Fibroblast of lung (primary cell): ENCODE measurements around the gene MYOZ3. TPM values are rescaled to one million over a fixed set of nuclear protein-coding genes. Genes with fewer than 3 reads are reported as not detected.

Source experiments
- DNase-seq, 2 donors: peaks; one replicate each; pipeline versions ENCODE4 v3.0.0 to v3.0.0-alpha.2; 2010; ENCODE audit warnings: low read depth in 2 of 2
- H2AFZ ChIP-seq: 2 replicates; pipeline ENCODE4 v1.5.1; 2012; ENCODE audit warnings: low read length, control low read depth, inconsistent platforms
- H3K27ac ChIP-seq: 2 replicates; pipeline ENCODE4 v1.5.1; 2011; ENCODE audit warnings: low read length, control low read depth; ENCODE audit not compliant: insufficient read depth
- H3K27me3 ChIP-seq: 2 replicates; pipeline ENCODE4 v1.5.1; 2011; ENCODE audit warnings: mild to moderate bottlenecking, low read length; ENCODE audit not compliant: control insufficient read depth, insufficient read depth
- H3K36me3 ChIP-seq: 2 replicates; pipeline ENCODE4 v1.5.1; 2011; ENCODE audit warnings: low read length; ENCODE audit not compliant: control insufficient read depth, insufficient read depth
- H3K4me1 ChIP-seq: 2 replicates; pipeline ENCODE4 v1.5.1; 2011; ENCODE audit warnings: low read length; ENCODE audit not compliant: control insufficient read depth, insufficient read depth; ENCODE audit errors: extremely low read depth
- H3K4me2 ChIP-seq: 2 replicates; pipeline ENCODE4 v1.5.1; 2011; ENCODE audit warnings: low read length, control low read depth; ENCODE audit not compliant: insufficient read depth; ENCODE audit errors: extremely low read depth
- H3K4me3 ChIP-seq, 4 experiments: fragments of 200-600 bp in 1 of 4; sonication (generic) in 1 of 4; replicated peaks in 1 of 4; 2 replicates each; pipeline ENCODE4 v1.5.1; 2011 to 2016; ENCODE audit warnings: low read length in 4 of 4, low read depth in 3 of 4, mild to moderate bottlenecking in 3 of 4, control low read depth in 2 of 4, inconsistent platforms in 1 of 4, mixed read lengths in 1 of 4; ENCODE audit not compliant: insufficient read depth in 1 of 4; ENCODE audit errors: control extremely low read depth in 1 of 4
- H3K79me2 ChIP-seq: 2 replicates; pipeline ENCODE4 v1.5.1; 2012; ENCODE audit warnings: mild to moderate bottlenecking, low read length, inconsistent platforms; ENCODE audit not compliant: control insufficient read depth, insufficient read depth
- H3K9ac ChIP-seq: 2 replicates; pipeline ENCODE4 v1.5.1; 2011; ENCODE audit warnings: mild to moderate bottlenecking, low read length, control low read depth; ENCODE audit not compliant: insufficient read depth
- H3K9me3 ChIP-seq: 2 replicates; pipeline ENCODE4 v1.5.1; 2012; ENCODE audit warnings: low read depth, low read length; ENCODE audit not compliant: control insufficient read depth, insufficient read depth
- H4K20me1 ChIP-seq: 2 replicates; pipeline ENCODE4 v1.5.1; 2011; ENCODE audit warnings: low read length; ENCODE audit not compliant: control insufficient read depth, insufficient read depth; ENCODE audit errors: extremely low read depth
- CTCF ChIP-seq, 2 donors: IDR thresholded peaks in 1 of 2; conservative IDR thresholded peaks in 1 of 2; 1 replicate in 1 of 2; 2 replicates in 1 of 2; pipeline ENCODE4 v1.5.1; 2011 to 2012; ENCODE audit warnings: low read length in 2 of 2, control low read depth in 1 of 2, inconsistent platforms in 1 of 2, low read depth in 1 of 2, mild to moderate bottlenecking in 1 of 2
- EZH2 ChIP-seq: IDR thresholded peaks from 2 replicates; pipeline ENCODE4 v1.5.1; 2012; ENCODE audit warnings: low read length, control low read depth, mild to moderate bottlenecking; ENCODE audit errors: missing control alignments
- polyA plus RNA-seq, 2 donors: library from polyadenylated mRNA; depleted of rRNA in 1 of 2; stranded (reverse) in 1 of 2; unstranded in 1 of 2; fragments of >200 nt; gene quantifications; 2 replicates each; pipeline ENCODE4 v1.2.1, GENCODE V29; 2011 to 2012; ENCODE audit warnings: missing spikeins in 1 of 2
- total RNA-seq: library from RNA; depleted of rRNA; stranded (reverse); fragments of >200 nt; gene quantifications from 2 replicates; pipeline ENCODE4 v1.2.1, GENCODE V29; 2014

MYOZ3 gene
- total and polyA plus RNA-seq, 2 donors (not counting 1 experiment from before 2014, with no cell fraction given): 0.14 to 0.33 TPM

GRCh38 chr5:150613991-150614660 is 46.9 kb upstream of the MYOZ3 start:
- peaks cover 17% of the 10 kb centered on the region for H3K4me1 ChIP-seq
- H3K79me2 ChIP-seq: no peaks in the 10 kb centered on the region
- H3K4me2 ChIP-seq: no peak overlapping the region
- no peak overlapping the region for H3K4me3 ChIP-seq
- H2AFZ ChIP-seq: no peak overlapping the region
- no peak overlapping the region for H3K27ac ChIP-seq
- no peaks in the 10 kb centered on the region for H3K27me3 ChIP-seq
- H3K36me3 ChIP-seq: no peaks in the 10 kb centered on the region
- DNase-seq: no peak
- H3K9me3 ChIP-seq: no peaks in the 10 kb centered on the region
- H4K20me1 ChIP-seq: no peaks in the 10 kb centered on the region
- no peak for TF ChIP-seq CTCF (conservative IDR thresholded peaks at IDR 0.05 in 1 of 2, IDR thresholded peaks at IDR 0.05 in 1 of 2; ENCODE audit: low read depth in 1 of 2, low read length in 2 of 2)
- TF ChIP-seq EZH2: no peak
- H3K9ac ChIP-seq: no peak overlapping the region

- Histone ChIP-seq H4K20me1 (no peaks in the 10 kb centered on the region), H3K4me3 (no peak overlapping the region), H3K9me3 (no peaks in the 10 kb centered on the region), H3K36me3 (no peaks in the 10 kb centered on the region), H3K9ac (no peak overlapping the region), H3K4me1 (peaks cover 21% of the 10 kb centered on the region), H3K79me2 (no peaks in the 10 kb centered on the region), H3K27ac (no peak overlapping the region), H3K27me3 (no peaks in the 10 kb centered on the region), H2AFZ (no peak overlapping the region), H3K4me2 (no peak overlapping the region)
- TF ChIP-seq CTCF (conservative IDR thresholded peaks at IDR 0.05 in 1 of 2, IDR thresholded peaks at IDR 0.05 in 1 of 2; ENCODE audit: low read depth in 1 of 2, low read length in 2 of 2): no peak
- no peak for DNase-seq
Observed at GRCh38 chr5:150614661-150615060, 46.4 kb upstream of the MYOZ3 start.

GRCh38 chr5:150615141-150615699 is 45.8 kb upstream of the MYOZ3 start:
- no peak overlapping the region for H3K4me3 ChIP-seq
- H2AFZ ChIP-seq: no peak overlapping the region
- no peaks in the 10 kb centered on the region for H3K79me2 ChIP-seq

More at GRCh38 chr5:150615141-150615699, 45.8 kb upstream of the MYOZ3 start:
- Histone ChIP-seq H3K9me3 (no peaks in the 10 kb centered on the region), H3K4me2 (peak overlapping the region; percentile 52), H3K36me3 (no peaks in the 10 kb centered on the region), H4K20me1 (no peaks in the 10 kb centered on the region), H3K9ac (no peak overlapping the region), H3K27me3 (no peaks in the 10 kb centered on the region), H3K4me1 (peaks cover 23% of the 10 kb centered on the region), H3K27ac (no peak overlapping the region)
- peak; percentile 29 to 87 for DNase-seq
- TF ChIP-seq CTCF (conservative IDR thresholded peaks at IDR 0.05 in 1 of 2, IDR thresholded peaks at IDR 0.05 in 1 of 2; ENCODE audit: low read depth in 1 of 2, low read length in 2 of 2): no peak
- no peak for TF ChIP-seq EZH2
